CD4-positive, alpha-beta T cell treated with Interleukin-12 subunit alpha and Interleukin-12 subunit beta, for 1 hour (primary cell): ENCODE results near the gene SMS.

Source experiments
- DNase-seq: peaks from one replicate; pipeline ENCODE4 v3.0.0-alpha.2; 2020

Gene SMS

GRCh38 chrX:22041907-22042530 lies 101.5 kb downstream of the SMS start:
- DNase-seq: no peak

GRCh38 chrX:22043872-22044271 lies 103.4 kb downstream of the SMS start:
- no peak for DNase-seq
